GM21447 (cell line): ENCODE measurements around the gene MPC1.
A peak's percentile ranks its signal among the peaks of the same experiment; 100 is the strongest.
"Not testable (repeated sequence)": the region's sequence is repeated elsewhere in the genome, so short reads cannot be mapped to it uniquely, and the experiment has no call there.

Experiments
- ATAC-seq: cut with Tn5 transposase; IDR thresholded peaks from one replicate; pipeline ENCODE4 v1.9.1; 2021; ENCODE audit not compliant: unreplicated experiment

MPC1 gene

DNA sequence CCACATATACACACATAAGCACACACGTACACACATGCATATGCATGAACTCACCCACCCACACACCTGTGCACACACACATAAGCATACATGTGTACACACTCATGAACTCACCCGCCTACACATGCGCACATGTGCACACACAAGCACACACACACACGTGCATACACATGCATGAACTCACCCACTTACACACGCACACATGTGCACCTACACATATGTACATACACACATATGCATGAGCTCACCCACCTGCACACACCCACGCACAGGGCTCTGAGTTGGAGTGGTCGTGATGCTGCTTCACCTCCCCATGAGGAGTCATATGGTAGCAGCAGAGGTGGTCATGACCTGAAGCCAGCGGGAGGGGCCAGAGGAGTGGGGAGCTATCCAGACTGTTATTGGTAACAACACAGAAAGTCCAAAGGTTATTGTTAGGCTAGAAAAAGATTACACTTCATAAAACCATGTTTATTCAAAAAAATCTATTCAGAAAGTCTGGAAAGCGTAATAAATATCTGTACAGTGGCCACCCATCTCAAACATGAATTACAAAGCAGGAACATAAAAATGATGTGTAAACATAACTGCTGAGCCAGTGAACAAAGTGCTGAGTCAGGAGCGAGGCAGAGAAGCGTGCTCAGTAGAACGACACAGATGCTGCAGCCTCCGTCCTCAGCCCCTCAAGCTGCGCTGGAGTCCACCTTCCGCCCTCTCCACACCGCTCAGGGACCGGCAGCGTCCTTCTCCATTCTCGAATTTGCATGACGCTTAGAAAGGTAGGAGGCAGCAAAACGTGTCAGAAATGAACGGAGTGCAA is 26.4 kb upstream of the MPC1 start:
- no peak for ATAC-seq

GRCh38 chr6:166406197-166406596 is 23.5 kb upstream of the MPC1 start:
- no peak for ATAC-seq

DNA sequence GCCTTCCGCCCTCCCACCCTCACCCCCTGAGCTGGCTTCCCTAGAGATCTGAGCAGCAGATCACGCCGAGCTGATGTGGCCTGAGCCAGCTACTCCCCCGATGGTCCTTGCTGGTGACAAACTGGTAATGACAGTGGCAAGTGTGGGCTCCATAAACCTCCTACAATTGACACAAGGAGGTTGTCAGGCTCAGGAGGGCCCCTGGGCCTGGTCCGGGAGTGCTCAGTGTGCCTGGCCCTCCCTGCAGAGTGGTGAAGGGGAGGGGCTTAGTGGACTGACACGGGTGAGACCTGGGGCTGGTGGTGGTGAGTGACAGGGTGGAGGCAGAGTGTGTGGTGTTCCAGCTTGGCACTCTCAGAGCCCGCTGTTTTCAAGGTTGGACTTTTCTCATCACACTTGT is 22.6 kb upstream of the MPC1 start:
- ATAC-seq: no peak

DNA sequence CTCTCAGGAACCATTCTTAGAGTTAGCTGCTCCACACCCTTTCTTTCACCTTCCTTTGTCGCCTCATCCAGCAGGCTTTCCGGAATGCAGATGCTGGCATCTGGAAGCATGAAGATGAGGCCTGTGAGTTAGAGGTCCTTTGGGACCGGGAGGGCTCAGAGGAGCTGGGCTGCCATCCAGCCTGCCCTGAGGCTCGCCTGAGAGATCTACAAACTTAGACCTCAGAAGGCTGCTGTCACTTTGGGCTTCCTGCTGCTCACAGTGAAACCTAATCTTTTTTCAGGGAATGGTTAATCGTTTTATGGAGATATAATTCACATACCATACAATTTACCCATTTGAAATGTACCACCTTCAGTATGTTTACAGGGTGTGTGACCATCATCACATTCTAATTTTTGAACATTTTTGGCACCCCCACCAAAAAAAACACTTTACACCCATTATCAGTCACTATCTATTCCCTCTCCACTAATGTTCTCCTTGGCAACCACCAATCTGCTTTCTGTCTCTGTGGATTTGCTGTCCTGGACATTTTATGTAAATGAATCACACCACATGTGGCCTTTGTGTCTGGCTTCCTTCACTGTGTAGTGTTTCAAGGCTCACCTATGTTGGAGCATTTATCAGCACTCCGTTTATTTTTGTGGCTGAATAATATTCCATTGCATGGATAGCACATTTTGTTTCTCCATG is 20.0 kb upstream of the MPC1 start:
- ATAC-seq: no peak

GRCh38 chr6:166400649-166401250 is 18.0 kb upstream of the MPC1 start:
- peak; percentile 73 for ATAC-seq

DNA sequence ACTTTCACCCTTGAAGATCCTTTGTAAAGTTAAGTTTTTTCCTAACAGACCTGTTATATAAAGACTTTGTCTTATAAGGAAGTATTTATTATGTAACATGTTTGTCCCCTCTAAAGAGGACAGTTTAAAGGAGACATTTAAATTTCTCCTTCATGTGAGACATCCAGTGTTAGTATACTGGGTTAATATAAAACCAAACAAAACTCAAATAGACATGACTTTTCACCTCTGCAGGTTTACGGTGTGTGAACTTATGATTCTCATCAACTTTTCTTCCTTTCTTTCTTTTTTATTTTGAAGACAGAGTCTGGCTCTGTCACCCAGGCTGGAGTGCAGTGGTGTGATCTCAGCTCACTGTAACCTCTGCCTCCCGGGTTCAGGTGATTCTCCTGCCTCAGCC is 17.4 kb upstream of the MPC1 start:
- no peak for ATAC-seq

DNA sequence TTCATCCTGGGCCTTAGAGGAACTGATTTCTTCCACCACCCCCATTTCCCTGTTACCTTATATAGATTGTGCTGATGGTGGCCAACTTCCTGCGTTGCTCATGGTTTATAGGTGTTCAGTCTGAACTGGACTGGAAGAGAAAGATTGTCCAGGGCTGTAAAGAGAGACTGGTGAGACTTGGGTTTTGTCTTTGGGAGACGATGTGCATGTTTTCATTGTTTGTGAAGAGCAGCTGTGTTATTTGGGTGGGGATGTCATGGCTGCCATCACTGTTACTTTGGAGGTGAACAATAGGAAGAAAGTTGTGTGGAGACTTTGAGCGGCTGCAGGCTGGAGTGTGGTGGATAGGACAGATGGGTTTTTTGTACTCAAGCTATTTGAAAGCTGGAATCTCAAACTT is 15.6 kb upstream of the MPC1 start:
- ATAC-seq: no peak

- no peak for ATAC-seq
Observed at GRCh38 chr6:166397849-166398248, 15.1 kb upstream of the MPC1 start.

DNA sequence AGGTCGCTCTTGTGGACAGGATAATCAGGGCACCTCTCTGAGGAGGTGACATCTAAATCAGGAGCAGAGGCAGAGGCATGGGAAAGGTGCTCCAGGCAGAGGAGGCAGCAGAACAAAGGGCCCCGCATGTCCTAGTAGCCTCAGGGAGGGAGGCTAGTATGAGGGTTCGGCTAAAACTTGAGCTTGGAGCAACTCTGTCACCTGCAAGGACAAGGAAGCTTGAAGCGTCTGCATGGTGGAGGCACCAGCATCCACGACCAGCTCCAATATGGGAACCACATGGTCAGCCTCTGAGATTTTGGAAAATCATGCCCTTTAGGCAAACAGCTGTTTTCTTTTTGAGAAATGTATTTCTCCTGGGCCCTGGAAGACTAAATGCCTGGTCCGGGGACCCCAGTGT is 13.0 kb upstream of the MPC1 start:
- ATAC-seq: no peak

- no peak for ATAC-seq
Observed at GRCh38 chr6:166395351-166395750, 12.6 kb upstream of the MPC1 start.

DNA sequence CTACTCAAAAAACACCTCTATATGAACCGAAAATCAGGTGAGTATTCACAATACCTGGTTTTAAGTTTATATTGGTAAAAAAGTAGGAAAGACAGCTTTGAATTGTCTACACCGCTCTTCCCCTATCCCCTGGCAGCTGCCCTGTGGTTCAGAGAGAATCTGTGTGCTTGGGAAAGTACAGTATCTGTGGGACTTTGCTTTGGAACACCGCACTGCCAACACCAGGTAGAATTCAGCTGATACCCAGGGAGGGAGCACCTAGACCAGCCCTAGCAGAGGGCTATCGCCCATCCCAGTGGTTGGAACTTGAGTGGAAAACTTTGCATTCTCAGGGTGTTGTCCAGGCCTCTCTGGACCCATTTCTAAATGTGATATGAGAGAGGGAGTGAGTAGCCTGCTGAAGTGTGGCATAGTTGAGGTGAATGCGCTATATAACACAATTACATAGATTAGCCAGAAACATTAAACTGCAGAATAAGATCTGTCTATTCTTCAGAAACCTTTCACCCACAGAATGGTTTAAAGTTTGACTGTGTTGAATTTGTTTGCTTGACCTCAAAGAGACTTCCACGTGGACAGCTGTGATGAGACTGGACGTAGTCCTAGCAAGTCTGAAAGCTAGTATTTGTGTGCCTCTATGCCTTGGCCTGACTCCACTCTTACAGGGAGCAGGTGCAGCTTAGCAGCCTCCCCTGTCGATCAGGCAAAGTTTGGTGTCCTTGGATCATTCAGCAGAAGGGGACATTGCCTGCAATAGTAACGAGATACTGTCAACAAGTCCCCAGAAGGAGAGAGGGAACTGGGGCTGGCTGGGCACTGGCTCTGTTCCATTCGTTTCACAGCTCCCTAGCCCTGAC is 11.5 kb upstream of the MPC1 start:
- ATAC-seq: no peak

GRCh38 chr6:166393535-166393823 is 10.7 kb upstream of the MPC1 start:
- no peak for ATAC-seq

DNA sequence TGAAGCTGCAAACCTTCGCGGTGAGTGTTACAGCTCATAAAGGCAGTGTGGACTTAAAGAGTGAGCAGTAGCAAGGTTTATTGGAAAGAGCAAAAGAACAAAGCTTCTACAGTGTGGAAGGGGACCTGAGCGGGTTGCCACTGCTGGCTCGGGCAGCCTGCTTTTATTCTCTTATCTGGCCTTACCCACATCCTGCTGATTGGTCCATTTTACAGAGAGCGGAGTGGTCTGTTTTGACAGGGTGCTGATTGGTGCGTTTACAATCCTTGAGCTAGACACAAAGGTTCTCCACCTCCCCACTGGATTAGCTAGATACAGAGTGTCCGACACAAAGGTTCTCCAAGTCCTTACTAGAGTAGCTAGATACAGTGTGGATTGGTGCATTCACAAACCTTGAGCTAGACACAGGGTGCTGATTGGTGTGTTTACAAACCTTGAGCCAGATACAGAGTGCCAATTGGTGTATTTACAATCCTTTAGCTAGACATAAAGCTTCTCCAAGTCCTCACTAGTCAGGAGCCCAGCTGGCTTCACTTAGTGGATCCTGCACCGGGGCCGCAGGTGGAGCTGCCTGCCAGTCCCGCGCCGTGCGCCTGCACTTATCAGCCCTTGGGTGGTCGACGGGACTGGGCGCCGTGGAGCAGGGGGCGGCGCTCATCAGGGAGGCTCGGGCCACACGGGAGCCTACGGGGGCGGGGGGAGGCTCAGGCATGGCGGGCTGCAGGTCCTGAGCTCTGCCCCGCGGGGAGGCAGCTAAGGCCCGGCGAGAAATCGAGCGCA is 10.2 kb upstream of the MPC1 start:
- not testable (repeated sequence) for ATAC-seq

DNA sequence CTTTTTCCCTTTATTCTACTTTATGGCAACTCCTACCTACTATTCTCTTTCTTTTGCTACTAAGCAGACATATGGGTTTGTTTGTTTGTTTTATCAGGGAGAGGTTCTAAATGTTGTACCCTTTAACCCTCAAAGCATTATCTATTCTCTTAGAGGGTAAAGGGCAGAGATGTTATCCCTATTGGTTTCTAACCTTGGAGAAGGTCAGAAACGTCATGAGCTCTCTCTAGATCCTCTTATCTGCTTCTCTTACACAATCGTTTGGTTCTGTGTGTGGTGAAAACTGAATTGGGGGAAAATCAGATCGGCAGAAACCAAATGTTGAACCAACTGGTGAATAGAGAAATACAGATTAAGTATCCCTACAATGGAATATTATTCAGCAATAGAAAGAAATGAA is 6.4 kb upstream of the MPC1 start:
- no peak for ATAC-seq

- ATAC-seq: no peak
Observed at GRCh38 chr6:166388290-166389004, 5.7 kb upstream of the MPC1 start.

- no peak for ATAC-seq
Observed at GRCh38 chr6:166387642-166388289, 5.0 kb upstream of the MPC1 start.

DNA sequence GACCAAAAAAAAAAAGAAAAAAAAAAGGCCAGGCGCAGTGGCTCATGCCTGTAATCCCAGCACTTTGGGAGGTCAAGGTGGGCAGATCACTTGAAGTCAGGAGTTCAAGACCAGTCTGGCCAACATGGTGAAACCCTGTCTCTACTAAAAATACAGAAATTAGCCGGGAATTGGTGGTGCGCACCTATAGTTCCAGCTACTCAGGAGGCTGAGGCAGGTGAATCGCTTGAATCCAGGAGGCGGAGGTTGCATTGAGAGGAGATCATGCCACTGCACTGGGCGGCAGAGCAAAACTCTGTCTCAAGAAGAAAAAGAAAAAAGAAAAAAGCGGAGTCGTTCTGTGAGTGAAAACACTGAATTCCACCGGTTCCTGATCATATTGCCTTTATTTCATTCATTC is 4.4 kb upstream of the MPC1 start:
- not testable (repeated sequence) for ATAC-seq

GRCh38 chr6:166386111-166386510 is 3.4 kb upstream of the MPC1 start:
- no peak for ATAC-seq

- peak; percentile 1 for ATAC-seq
Observed at GRCh38 chr6:166383802-166384363, 1.1 kb upstream of the MPC1 start.
